Kidney epithelial cell (primary cell): ENCODE measurements around the gene APOC3. TPM values are rescaled to one million over a fixed set of nuclear protein-coding genes. Genes with fewer than 3 reads are reported as not detected.

Experiments used
- DNase-seq: peaks from one replicate; pipeline ENCODE4 v3.0.0-alpha.2; 2010; ENCODE audit warnings: low read depth
- H3K27me3 ChIP-seq: 2 replicates; pipeline ENCODE4 v1.6.0; 2011; ENCODE audit warnings: low read length; ENCODE audit not compliant: control insufficient read depth, insufficient read depth
- H3K36me3 ChIP-seq: 2 replicates; pipeline ENCODE4 v1.5.1; 2011; ENCODE audit warnings: low read length; ENCODE audit not compliant: control insufficient read depth, insufficient read depth
- H3K4me3 ChIP-seq: 2 replicates; pipeline ENCODE4 v1.5.1; 2011; ENCODE audit warnings: low read depth, mild to moderate bottlenecking, control low read depth, low read length
- CTCF ChIP-seq: IDR thresholded peaks from 2 replicates; pipeline ENCODE4 v1.5.1; 2011; ENCODE audit warnings: mild to moderate bottlenecking, moderate library complexity, low read length, control low read depth, inconsistent platforms; ENCODE audit not compliant: insufficient read depth, poor library complexity, severe bottlenecking
- total RNA-seq: library from RNA; depleted of rRNA; stranded (reverse); fragments of >200 nt; gene quantifications from 2 replicates; pipeline ENCODE4 v1.2.3, GENCODE V29; 2015

The APOC3 gene
- total RNA-seq, 1 donor from 2014 or later: not detected

- no peak for TF ChIP-seq CTCF
- Histone ChIP-seq H3K36me3 (peaks cover 1% of the 10 kb centered on the region), H3K27me3 (no peaks in the 10 kb centered on the region), H3K4me3 (no peak overlapping the region)
- no peak for DNase-seq
These were observed 39.9 kb downstream of the APOC3 start for GRCh38 chr11:116869610-116870009.

GRCh38 chr11:116870054-116870453, 40.3 kb downstream of the APOC3 start:
- H3K36me3 ChIP-seq: peaks cover 1% of the 10 kb centered on the region
- TF ChIP-seq CTCF: no peak
- DNase-seq: no peak
- no peak overlapping the region for H3K4me3 ChIP-seq
- no peaks in the 10 kb centered on the region for H3K27me3 ChIP-seq

- Histone ChIP-seq H3K36me3 (peaks cover 1% of the 10 kb centered on the region), H3K4me3 (no peak overlapping the region), H3K27me3 (no peaks in the 10 kb centered on the region)
- no peak for DNase-seq
- TF ChIP-seq CTCF: no peak
These were observed 41.5 kb downstream of the APOC3 start for GRCh38 chr11:116871248-116871647.

- peaks cover 1% of the 10 kb centered on the region for H3K36me3 ChIP-seq
- H3K27me3 ChIP-seq: no peaks in the 10 kb centered on the region
- DNase-seq: no peak
- no peak for TF ChIP-seq CTCF
- H3K4me3 ChIP-seq: no peak overlapping the region
These were observed 43.7 kb downstream of the APOC3 start for GRCh38 chr11:116873381-116873780.

GRCh38 chr11:116874251-116874650, 44.5 kb downstream of the APOC3 start:
- no peak for TF ChIP-seq CTCF
- Histone ChIP-seq H3K27me3 (no peaks in the 10 kb centered on the region), H3K36me3 (peaks cover 1% of the 10 kb centered on the region), H3K4me3 (no peak overlapping the region)
- DNase-seq: no peak

- Histone ChIP-seq H3K36me3 (no peaks in the 10 kb centered on the region), H3K27me3 (no peaks in the 10 kb centered on the region), H3K4me3 (no peak overlapping the region)
- no peak for DNase-seq
- no peak for TF ChIP-seq CTCF
These were observed 45.5 kb downstream of the APOC3 start for GRCh38 chr11:116875194-116875593.
